PFSK-1 (cell line): Measurements from ENCODE around the gene SEMA4D.

Source experiments
- POLR2AphosphoS5 ChIP-seq: IDR thresholded peaks from 2 replicates; pipeline ENCODE4 v1.6.1; 2012; ENCODE audit warnings: low read depth, mild to moderate bottlenecking, control low read depth, low read length, moderate library complexity
- SIN3A ChIP-seq: IDR thresholded peaks from 2 replicates; pipeline ENCODE4 v1.6.1; 2012; ENCODE audit warnings: mild to moderate bottlenecking, low read length, moderate library complexity, borderline replicate concordance; ENCODE audit not compliant: insufficient read depth

DNA sequence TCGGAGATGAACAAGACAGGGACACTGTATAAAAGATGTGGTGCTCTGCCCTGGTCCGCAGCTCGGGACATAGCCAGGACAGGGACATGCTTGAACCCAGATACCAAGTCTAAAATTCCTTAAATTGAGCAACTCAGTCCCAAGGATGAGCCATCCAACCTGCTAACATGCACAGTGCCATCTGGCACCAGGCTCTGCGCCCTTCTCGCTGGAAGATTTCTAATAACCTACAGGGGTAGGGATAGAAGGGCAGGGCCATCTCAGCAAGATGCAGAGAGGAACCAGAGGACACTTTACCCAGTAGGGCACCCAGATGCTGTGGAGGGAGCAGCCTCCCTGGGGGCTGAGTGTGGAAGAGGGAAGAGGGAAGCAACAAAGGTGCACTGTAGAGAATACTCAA lies 60.1 kb downstream of the SEMA4D start:
- TF ChIP-seq POLR2AphosphoS5: no peak
- TF ChIP-seq SIN3A: no peak
